Measurements from ENCODE around the gene GABRR1. TPM values are rescaled to one million over a fixed set of nuclear protein-coding genes. Genes with fewer than 3 reads are reported as not detected.

Gene GABRR1
- total RNA-seq, 1 donor from 2014 or later = not detected

GRCh38 chr6:89251976-89252375 is 34.8 kb upstream of the GABRR1 start:
- no peak for TF ChIP-seq CTCF (IDR thresholded peaks at IDR 0.05)
- peaks cover 29% of the 10 kb centered on the region for H3K27me3 Mint-ChIP-seq (ENCODE audit: unreplicated experiment)
- no peak overlapping the region for H3K27ac Mint-ChIP-seq (ENCODE audit: unreplicated experiment)
- H3K9me3 Mint-ChIP-seq (ENCODE audit: unreplicated experiment) = no peaks in the 10 kb centered on the region
- no peaks in the 10 kb centered on the region for H3K4me1 Mint-ChIP-seq (ENCODE audit: unreplicated experiment)
- no peaks in the 10 kb centered on the region for H3K36me3 Mint-ChIP-seq (ENCODE audit: unreplicated experiment)
- DNase-seq (ENCODE audit: extremely low spot score, unreplicated experiment) = no peak
- no peak overlapping the region for H3K4me3 Mint-ChIP-seq (ENCODE audit: unreplicated experiment)

GRCh38 chr6:89251170-89251569 is 34.0 kb upstream of the GABRR1 start:
- peaks cover 36% of the 10 kb centered on the region for H3K27me3 Mint-ChIP-seq (ENCODE audit: unreplicated experiment)
- no peak for DNase-seq (ENCODE audit: extremely low spot score, unreplicated experiment)
- TF ChIP-seq CTCF (IDR thresholded peaks at IDR 0.05) = no peak
- H3K9me3 Mint-ChIP-seq (ENCODE audit: unreplicated experiment) = no peaks in the 10 kb centered on the region
- no peaks in the 10 kb centered on the region for H3K36me3 Mint-ChIP-seq (ENCODE audit: unreplicated experiment)
- H3K4me3 Mint-ChIP-seq (ENCODE audit: unreplicated experiment) = no peak overlapping the region
- no peak overlapping the region for H3K27ac Mint-ChIP-seq (ENCODE audit: unreplicated experiment)
- no peaks in the 10 kb centered on the region for H3K4me1 Mint-ChIP-seq (ENCODE audit: unreplicated experiment)

GRCh38 chr6:89250239-89250638 is 33.1 kb upstream of the GABRR1 start:
- H3K27me3 Mint-ChIP-seq (ENCODE audit: unreplicated experiment) = peaks cover 45% of the 10 kb centered on the region
- H3K27ac Mint-ChIP-seq (ENCODE audit: unreplicated experiment) = no peak overlapping the region
- DNase-seq (ENCODE audit: extremely low spot score, unreplicated experiment) = no peak
- no peaks in the 10 kb centered on the region for H3K9me3 Mint-ChIP-seq (ENCODE audit: unreplicated experiment)
- H3K4me3 Mint-ChIP-seq (ENCODE audit: unreplicated experiment) = no peak overlapping the region
- no peaks in the 10 kb centered on the region for H3K4me1 Mint-ChIP-seq (ENCODE audit: unreplicated experiment)
- no peaks in the 10 kb centered on the region for H3K36me3 Mint-ChIP-seq (ENCODE audit: unreplicated experiment)
- no peak for TF ChIP-seq CTCF (IDR thresholded peaks at IDR 0.05)

GRCh38 chr6:89244241-89244985 is 27.3 kb upstream of the GABRR1 start:
- H3K9me3 Mint-ChIP-seq (ENCODE audit: unreplicated experiment) = no peaks in the 10 kb centered on the region
- no peak for TF ChIP-seq CTCF (IDR thresholded peaks at IDR 0.05)
- H3K27ac Mint-ChIP-seq (ENCODE audit: unreplicated experiment) = no peak overlapping the region
- no peak for DNase-seq (ENCODE audit: extremely low spot score, unreplicated experiment)
- peaks cover 42% of the 10 kb centered on the region for H3K27me3 Mint-ChIP-seq (ENCODE audit: unreplicated experiment)
- H3K4me3 Mint-ChIP-seq (ENCODE audit: unreplicated experiment) = no peak overlapping the region
- no peaks in the 10 kb centered on the region for H3K36me3 Mint-ChIP-seq (ENCODE audit: unreplicated experiment)
- H3K4me1 Mint-ChIP-seq (ENCODE audit: unreplicated experiment) = no peaks in the 10 kb centered on the region

- H3K4me1 Mint-ChIP-seq (ENCODE audit: unreplicated experiment) = no peaks in the 10 kb centered on the region
- H3K36me3 Mint-ChIP-seq (ENCODE audit: unreplicated experiment) = no peaks in the 10 kb centered on the region
- H3K4me3 Mint-ChIP-seq (ENCODE audit: unreplicated experiment) = no peak overlapping the region
- no peak for DNase-seq (ENCODE audit: extremely low spot score, unreplicated experiment)
- no peak for TF ChIP-seq CTCF (IDR thresholded peaks at IDR 0.05)
- peaks cover 42% of the 10 kb centered on the region for H3K27me3 Mint-ChIP-seq (ENCODE audit: unreplicated experiment)
- H3K27ac Mint-ChIP-seq (ENCODE audit: unreplicated experiment) = no peak overlapping the region
- no peaks in the 10 kb centered on the region for H3K9me3 Mint-ChIP-seq (ENCODE audit: unreplicated experiment)
These were observed 26.1 kb upstream of the GABRR1 start for GRCh38 chr6:89243331-89243629.

Measured in osteocyte (in vitro differentiated cells).